ENCODE measurements around the gene MOB4. TPM values are rescaled to one million over a fixed set of nuclear protein-coding genes. Genes with fewer than 3 reads are reported as not detected.
A peak's percentile ranks its signal among the peaks of the same experiment; 100 is the strongest.

MOB4 gene
- total and polyA plus RNA-seq, 2 experiments from 2014 or later: 26.4 to 96.4 TPM

DNA sequence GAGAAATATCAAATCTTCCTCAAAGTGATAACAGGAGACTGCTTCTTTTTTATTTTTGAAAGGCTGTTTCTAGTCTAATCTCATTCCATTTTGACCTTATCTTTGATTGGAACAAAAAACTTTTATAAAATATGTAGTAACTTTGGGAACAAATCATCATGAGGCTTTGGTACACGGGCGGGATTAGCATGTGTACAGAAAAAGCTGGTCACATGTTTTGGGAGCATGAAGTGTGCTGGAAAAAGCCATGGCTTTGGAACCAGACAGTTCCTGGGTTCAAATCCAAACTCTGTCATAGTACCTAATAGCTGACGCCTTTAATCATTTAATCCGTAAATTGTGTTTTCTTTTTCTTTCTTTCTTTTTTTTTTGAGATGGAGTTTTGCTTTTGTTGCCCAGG, 81.3 kb downstream of the MOB4 start:
- no peak for TF ChIP-seq CTCF (IDR thresholded peaks at IDR 0.05; ENCODE audit: low read depth, low read length)
- H3K27ac ChIP-seq: no peak overlapping the region
- no peaks in the 10 kb centered on the region for H3K36me3 ChIP-seq
- no peak overlapping the region for H3K4me3 ChIP-seq
- no peak for DNase-seq (ENCODE audit: low read depth in 1 of 2, low spot score in 1 of 2)
- H3K27me3 ChIP-seq: no peaks in the 10 kb centered on the region
- no peaks in the 10 kb centered on the region for H3K9me3 ChIP-seq (ENCODE audit: low read depth)
- no peaks in the 10 kb centered on the region for H3K4me1 ChIP-seq (ENCODE audit: low read depth)

- H3K4me3 ChIP-seq: no peak overlapping the region
- TF ChIP-seq CTCF (IDR thresholded peaks at IDR 0.05; ENCODE audit: low read depth, low read length): no peak
- no peaks in the 10 kb centered on the region for H3K4me1 ChIP-seq (ENCODE audit: low read depth)
- H3K36me3 ChIP-seq: no peaks in the 10 kb centered on the region
- H3K27ac ChIP-seq: no peak overlapping the region
- no peak for DNase-seq (ENCODE audit: low read depth in 1 of 2, low spot score in 1 of 2)
- H3K27me3 ChIP-seq: no peaks in the 10 kb centered on the region
- no peaks in the 10 kb centered on the region for H3K9me3 ChIP-seq (ENCODE audit: low read depth)
These were observed 82.6 kb downstream of the MOB4 start for GRCh38 chr2:197598450-197598849.

GRCh38 chr2:197599285-197599965, 83.6 kb downstream of the MOB4 start:
- no peaks in the 10 kb centered on the region for H3K27me3 ChIP-seq
- H3K36me3 ChIP-seq: no peaks in the 10 kb centered on the region
- TF ChIP-seq CTCF (IDR thresholded peaks at IDR 0.05; ENCODE audit: low read depth, low read length): peak; percentile 42
- H3K4me3 ChIP-seq: no peak overlapping the region
- no peaks in the 10 kb centered on the region for H3K4me1 ChIP-seq (ENCODE audit: low read depth)
- no peak overlapping the region for H3K27ac ChIP-seq
- DNase-seq (ENCODE audit: low read depth in 1 of 2, low spot score in 1 of 2): peak in 1 of 2 donors; percentile 64
- no peaks in the 10 kb centered on the region for H3K9me3 ChIP-seq (ENCODE audit: low read depth)

DNA sequence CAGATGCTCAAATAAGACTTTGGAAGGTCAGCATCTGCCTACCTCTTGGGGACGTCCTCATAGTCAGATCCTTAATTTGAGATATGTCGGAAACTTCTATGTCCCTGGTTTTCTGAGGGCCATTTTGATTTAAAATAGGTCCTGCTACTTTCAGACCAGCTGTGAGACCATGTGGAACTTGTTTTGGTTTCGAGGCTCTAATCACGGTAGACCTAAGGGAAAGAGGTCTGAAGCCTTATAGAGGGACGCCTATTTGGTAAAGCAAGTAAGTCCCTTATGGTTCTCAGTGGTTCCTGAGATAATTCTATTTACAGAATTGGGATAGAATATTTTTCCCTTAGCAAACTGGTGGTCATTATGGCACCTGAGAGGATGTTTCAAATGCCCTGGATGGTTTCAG, 84.4 kb downstream of the MOB4 start:
- Histone ChIP-seq H3K36me3 (no peaks in the 10 kb centered on the region), H3K27ac (no peak overlapping the region), H3K4me1 (ENCODE audit: low read depth) (no peaks in the 10 kb centered on the region), H3K9me3 (ENCODE audit: low read depth) (no peaks in the 10 kb centered on the region), H3K4me3 (no peak overlapping the region), H3K27me3 (no peaks in the 10 kb centered on the region)
- no peak for DNase-seq (ENCODE audit: low read depth in 1 of 2, low spot score in 1 of 2)
- TF ChIP-seq CTCF (IDR thresholded peaks at IDR 0.05; ENCODE audit: low read depth, low read length): no peak

GRCh38 chr2:197601726-197602125, 85.9 kb downstream of the MOB4 start:
- Histone ChIP-seq H3K4me1 (ENCODE audit: low read depth) (no peaks in the 10 kb centered on the region), H3K4me3 (no peak overlapping the region), H3K27me3 (no peaks in the 10 kb centered on the region), H3K9me3 (ENCODE audit: low read depth) (no peaks in the 10 kb centered on the region), H3K36me3 (no peaks in the 10 kb centered on the region), H3K27ac (no peak overlapping the region)
- TF ChIP-seq CTCF (IDR thresholded peaks at IDR 0.05; ENCODE audit: low read depth, low read length): no peak
- DNase-seq (ENCODE audit: low read depth in 1 of 2, low spot score in 1 of 2): no peak

Other genes starting within 250 kb of the MOB4 start
- gene ANKRD44, start 205.3 kb upstream of the MOB4 start, total RNA-seq: 3.5 and 4.0 TPM in 2 replicates
- 3.5 and 5.0 TPM in 2 replicates for gene ANKRD44, start 205.3 kb upstream of the MOB4 start, polyA plus RNA-seq
- gene SF3B1, start 81.0 kb upstream of the MOB4 start, total RNA-seq: 239 and 463 TPM in 2 replicates
- gene SF3B1, start 81.0 kb upstream of the MOB4 start, polyA plus RNA-seq: 218 and 276 TPM in 2 replicates
- gene COQ10B, start 62.5 kb upstream of the MOB4 start, total RNA-seq: 7.3 and 18.5 TPM in 2 replicates
- gene COQ10B, start 62.5 kb upstream of the MOB4 start, polyA plus RNA-seq: 24.5 and 24.9 TPM in 2 replicates
- 319 and 371 TPM in 2 replicates for gene HSPD1, start 16.2 kb upstream of the MOB4 start, total RNA-seq
- gene HSPD1, start 16.2 kb upstream of the MOB4 start, polyA plus RNA-seq: 484 and 551 TPM in 2 replicates
- gene HSPE1, start 15.7 kb upstream of the MOB4 start, total RNA-seq: 175 and 369 TPM in 2 replicates
- gene HSPE1, start 15.7 kb upstream of the MOB4 start, polyA plus RNA-seq: 481 and 620 TPM in 2 replicates
- gene RFTN2, start 159.5 kb downstream of the MOB4 start, total RNA-seq: 2.8 and 8.3 TPM in 2 replicates
- gene RFTN2, start 159.5 kb downstream of the MOB4 start, polyA plus RNA-seq: 5.0 and 5.9 TPM in 2 replicates
- gene MARS2, start 189.3 kb downstream of the MOB4 start, total RNA-seq: 9.3 and 10.2 TPM in 2 replicates
- 8.4 and 11.6 TPM in 2 replicates for gene MARS2, start 189.3 kb downstream of the MOB4 start, polyA plus RNA-seq